Gastrocnemius medialis (tissue), 4 donors: Measurements from ENCODE around the gene CIB4.

Experiments
- POLR2A ChIP-seq, 2 donors: fragments of 450-650 bp; IDR thresholded peaks; one replicate each; pipeline ENCODE4 v1.6.1; 2017; ENCODE audit warnings: antibody characterized with exemption in 2 of 2, mild to moderate bottlenecking in 2 of 2, moderate library complexity in 2 of 2
- TF ChIP-seq, protein P1 (sequence below), 5 experiments: fragments of 450-650 bp in 3 of 5; fragments of 200-600 bp in 2 of 5; sonication (generic) in 2 of 5; IDR thresholded peaks in 4 of 5; conservative IDR thresholded peaks in 1 of 5; 1 replicate in 4 of 5; 2 replicates in 1 of 5; pipeline ENCODE4 v1.5.1; 2016 to 2019; ENCODE audit warnings: antibody characterized with exemption in 5 of 5, mild to moderate bottlenecking in 3 of 5, moderate library complexity in 3 of 5

DNA sequence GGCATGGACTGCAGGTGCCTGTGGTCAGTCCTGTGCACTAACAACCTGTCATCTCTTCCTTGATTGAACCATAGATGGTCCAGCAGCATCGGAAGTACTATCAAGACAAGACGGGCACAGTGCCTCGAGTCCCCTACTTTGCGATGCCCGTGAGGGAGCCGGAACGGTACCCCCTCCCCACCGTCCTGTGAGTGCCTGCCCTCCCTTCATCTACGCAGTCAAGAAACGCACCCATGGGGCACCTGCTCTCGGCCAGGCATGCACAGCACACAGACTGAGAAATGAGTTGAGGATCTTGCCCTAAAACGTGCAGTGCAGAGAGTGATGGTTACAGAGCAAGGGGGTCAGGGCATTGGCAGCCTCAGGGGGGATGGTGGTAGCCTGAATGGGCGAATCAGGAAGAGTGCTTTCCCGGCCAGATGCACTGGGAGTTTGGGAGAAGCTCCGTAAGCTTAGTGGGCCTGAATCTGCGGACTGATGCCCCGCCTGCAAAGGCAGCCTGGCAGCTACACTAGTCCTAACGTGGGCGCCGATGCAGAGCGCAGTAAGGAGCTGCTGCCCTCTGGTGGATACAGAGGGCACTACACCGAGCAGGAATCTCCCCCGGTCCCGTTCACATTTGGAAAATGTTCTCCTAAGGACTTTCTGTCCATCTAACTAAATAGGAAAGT, 63.6 kb downstream of the CIB4 start:
- TF ChIP-seq, protein P1, sequence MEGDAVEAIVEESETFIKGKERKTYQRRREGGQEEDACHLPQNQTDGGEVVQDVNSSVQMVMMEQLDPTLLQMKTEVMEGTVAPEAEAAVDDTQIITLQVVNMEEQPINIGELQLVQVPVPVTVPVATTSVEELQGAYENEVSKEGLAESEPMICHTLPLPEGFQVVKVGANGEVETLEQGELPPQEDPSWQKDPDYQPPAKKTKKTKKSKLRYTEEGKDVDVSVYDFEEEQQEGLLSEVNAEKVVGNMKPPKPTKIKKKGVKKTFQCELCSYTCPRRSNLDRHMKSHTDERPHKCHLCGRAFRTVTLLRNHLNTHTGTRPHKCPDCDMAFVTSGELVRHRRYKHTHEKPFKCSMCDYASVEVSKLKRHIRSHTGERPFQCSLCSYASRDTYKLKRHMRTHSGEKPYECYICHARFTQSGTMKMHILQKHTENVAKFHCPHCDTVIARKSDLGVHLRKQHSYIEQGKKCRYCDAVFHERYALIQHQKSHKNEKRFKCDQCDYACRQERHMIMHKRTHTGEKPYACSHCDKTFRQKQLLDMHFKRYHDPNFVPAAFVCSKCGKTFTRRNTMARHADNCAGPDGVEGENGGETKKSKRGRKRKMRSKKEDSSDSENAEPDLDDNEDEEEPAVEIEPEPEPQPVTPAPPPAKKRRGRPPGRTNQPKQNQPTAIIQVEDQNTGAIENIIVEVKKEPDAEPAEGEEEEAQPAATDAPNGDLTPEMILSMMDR (IDR thresholded peaks at IDR 0.05 in 4 of 5, conservative IDR thresholded peaks at IDR 0.05 in 1 of 5): peak; percentile 84 to 98 (median 89)
- TF ChIP-seq POLR2A (IDR thresholded peaks at IDR 0.05): no peak
